ENCODE data around the gene CYBA.
"Not testable (repeated sequence)": the region's sequence is repeated elsewhere in the genome, so short reads cannot be mapped to it uniquely, and the experiment has no call there.

The CYBA gene

GRCh38 chr16:88681084-88681680, 30.3 kb upstream of the CYBA start:
- Mint-ChIP-seq H3K27me3 (no peaks in the 10 kb centered on the region), H3K36me3 (ENCODE audit: insufficient read depth) (peaks cover 36% of the 10 kb centered on the region), H3K4me3 (peak overlapping the region; percentile 51 to 80), H3K27ac (peak overlapping the region; percentile 76 to 94), H3K4me1 (ENCODE audit: low read depth in 2 of 2) (peaks cover 11 to 27% of the 10 kb centered on the region in 2 donors), H3K9me3 (no peaks in the 10 kb centered on the region)
- peak in 1 of 3 experiments; percentile 29 for DNase-seq
- peak; percentile 27 for ATAC-seq (replicated peaks)

- H3K27me3 Mint-ChIP-seq, result no peaks in the 10 kb centered on the region
- ATAC-seq (replicated peaks), result no peak
Observed at GRCh38 chr16:88680554-88681083, 29.8 kb upstream of the CYBA start.

DNA sequence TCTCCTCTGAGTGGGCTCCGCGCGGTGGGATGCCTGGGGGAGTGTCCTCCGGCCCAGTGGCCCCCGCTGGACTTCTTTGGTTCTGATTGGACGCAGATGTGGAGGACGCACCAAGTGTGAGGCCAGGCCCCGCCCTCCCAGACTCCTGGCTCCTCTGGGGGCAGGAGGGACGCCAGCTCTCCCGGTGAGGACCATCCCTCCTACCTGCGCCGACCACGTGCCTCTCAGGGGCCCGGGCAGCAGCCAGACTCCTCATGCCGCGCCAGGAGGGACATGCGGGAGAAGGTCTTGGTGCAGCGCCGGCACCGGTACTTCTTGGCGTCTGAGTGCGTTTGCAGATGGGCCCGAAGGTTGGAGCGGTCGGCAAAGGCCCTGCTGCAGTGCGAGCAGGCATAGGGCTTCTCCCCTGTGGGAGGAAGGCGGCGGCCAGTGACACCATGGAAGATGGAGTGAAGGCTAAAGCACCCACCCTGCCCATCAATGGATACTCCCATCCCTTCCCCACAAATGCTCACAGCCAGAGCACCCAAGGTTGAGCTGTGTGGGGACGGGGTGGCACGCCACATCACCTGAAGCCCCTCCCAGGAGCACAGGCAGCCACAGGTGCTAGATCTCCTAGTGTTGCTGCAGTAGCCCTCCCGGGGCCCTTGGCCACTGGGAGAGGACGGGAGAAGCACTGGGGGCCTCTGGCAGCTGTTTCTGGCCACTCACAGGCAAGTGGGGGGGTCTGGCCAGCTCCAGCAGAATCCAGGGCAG, 27.5 kb upstream of the CYBA start:
- ATAC-seq (replicated peaks) (no peak), DNase-seq (no peak)
- Mint-ChIP-seq H3K9me3 (no peaks in the 10 kb centered on the region), H3K4me3 (no peak overlapping the region), H3K4me1 (ENCODE audit: low read depth in 2 of 2) (peaks cover 11 to 23% of the 10 kb centered on the region in 2 donors), H3K27me3 (no peaks in the 10 kb centered on the region), H3K36me3 (ENCODE audit: insufficient read depth) (peaks cover 34% of the 10 kb centered on the region), H3K27ac (no peak overlapping the region)

More at GRCh38 chr16:88680554-88681083, 29.8 kb upstream of the CYBA start:
- Mint-ChIP-seq H3K4me1 (ENCODE audit: low read depth in 2 of 2) (peaks cover 11 to 27% of the 10 kb centered on the region in 2 donors), H3K4me3 (peak overlapping the region; percentile 51 to 80), H3K9me3 (no peaks in the 10 kb centered on the region), H3K36me3 (ENCODE audit: insufficient read depth) (peaks cover 34% of the 10 kb centered on the region), H3K27ac (peak overlapping the region; percentile 76 to 94)
- no peak for DNase-seq

DNA sequence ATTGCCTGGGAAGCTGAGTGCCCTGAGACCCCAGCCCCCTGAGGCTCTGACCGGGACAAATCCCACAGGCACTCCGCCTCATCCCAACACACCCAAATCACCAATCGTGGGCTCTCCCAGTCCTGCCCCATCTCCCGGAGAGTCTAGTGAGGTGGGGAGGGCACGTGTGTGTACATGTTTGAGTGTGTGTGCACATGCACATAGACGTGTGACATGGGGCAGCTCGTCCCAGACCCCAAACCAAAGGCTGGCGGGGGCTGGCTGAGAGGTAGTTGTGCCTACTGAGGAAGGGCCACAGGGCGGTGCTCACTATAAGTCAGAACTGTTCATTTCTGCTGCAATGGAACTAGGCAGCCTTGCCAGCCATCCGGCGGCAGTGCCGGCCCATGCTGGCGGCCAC, 26.9 kb upstream of the CYBA start:
- Mint-ChIP-seq H3K27me3 (no peaks in the 10 kb centered on the region), H3K36me3 (ENCODE audit: insufficient read depth) (peaks cover 30% of the 10 kb centered on the region), H3K4me1 (ENCODE audit: low read depth in 2 of 2) (peaks cover 11 to 22% of the 10 kb centered on the region in 2 donors), H3K27ac (peak overlapping the region in 1 of 2 donors; percentile 62), H3K9me3 (no peaks in the 10 kb centered on the region), H3K4me3 (no peak overlapping the region)
- no peak for ATAC-seq (replicated peaks)
- DNase-seq, result no peak

GRCh38 chr16:88676502-88677242, 25.8 kb upstream of the CYBA start:
- Mint-ChIP-seq H3K27me3 (no peaks in the 10 kb centered on the region), H3K36me3 (ENCODE audit: insufficient read depth) (peaks cover 26% of the 10 kb centered on the region)

DNA sequence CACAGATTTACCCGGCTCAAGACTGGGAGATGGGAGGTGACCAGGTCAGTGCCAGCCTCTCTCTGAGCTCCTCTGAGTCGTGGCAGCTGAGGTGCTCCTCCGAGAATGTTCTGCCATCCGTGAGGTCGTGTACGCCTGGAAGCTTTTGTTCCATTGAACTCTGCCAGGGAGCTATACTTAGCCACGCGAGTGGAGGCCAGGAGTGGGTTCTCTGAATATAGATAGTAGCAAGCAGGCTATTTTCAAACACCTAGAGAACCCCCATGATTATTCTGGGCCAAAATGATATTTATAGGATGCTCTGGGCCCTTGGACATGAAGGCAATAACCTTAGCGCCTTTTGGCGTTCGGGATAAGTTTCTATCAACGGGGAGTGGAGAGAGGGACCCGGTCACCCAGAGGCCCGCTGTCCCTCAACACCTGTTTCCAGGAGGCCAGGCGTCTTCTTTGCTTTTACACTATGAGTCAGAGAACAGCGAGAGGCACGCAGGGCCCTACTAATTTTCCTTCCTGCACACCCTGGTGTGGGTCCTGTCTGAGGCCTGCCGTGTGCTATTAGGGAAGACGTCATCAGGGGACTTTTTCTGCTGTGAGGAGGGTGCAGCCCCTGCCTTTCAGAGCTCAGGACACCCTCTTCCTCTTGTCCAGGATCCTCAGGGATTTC, 23.0 kb upstream of the CYBA start:
- DNase-seq (no peak), ATAC-seq (replicated peaks) (no peak)
- H3K36me3 Mint-ChIP-seq (ENCODE audit: insufficient read depth), result peaks cover 7% of the 10 kb centered on the region
- peak overlapping the region in 1 of 2 donors; percentile 31 for H3K27ac Mint-ChIP-seq
- no peaks in the 10 kb centered on the region for H3K27me3 Mint-ChIP-seq
- no peaks in the 10 kb centered on the region for H3K9me3 Mint-ChIP-seq
- peaks cover 0 to 4% of the 10 kb centered on the region in 2 donors for H3K4me1 Mint-ChIP-seq (ENCODE audit: low read depth in 2 of 2)
- H3K4me3 Mint-ChIP-seq, result no peak overlapping the region

More at GRCh38 chr16:88676502-88677242, 25.8 kb upstream of the CYBA start:
- ATAC-seq (replicated peaks), result no peak
- Mint-ChIP-seq H3K4me3 (no peak overlapping the region), H3K4me1 (ENCODE audit: low read depth in 2 of 2) (peaks cover 2 to 13% of the 10 kb centered on the region in 2 donors), H3K27ac (peak overlapping the region in 1 of 2 donors; percentile 62), H3K9me3 (no peaks in the 10 kb centered on the region)
- DNase-seq, result no peak

DNA sequence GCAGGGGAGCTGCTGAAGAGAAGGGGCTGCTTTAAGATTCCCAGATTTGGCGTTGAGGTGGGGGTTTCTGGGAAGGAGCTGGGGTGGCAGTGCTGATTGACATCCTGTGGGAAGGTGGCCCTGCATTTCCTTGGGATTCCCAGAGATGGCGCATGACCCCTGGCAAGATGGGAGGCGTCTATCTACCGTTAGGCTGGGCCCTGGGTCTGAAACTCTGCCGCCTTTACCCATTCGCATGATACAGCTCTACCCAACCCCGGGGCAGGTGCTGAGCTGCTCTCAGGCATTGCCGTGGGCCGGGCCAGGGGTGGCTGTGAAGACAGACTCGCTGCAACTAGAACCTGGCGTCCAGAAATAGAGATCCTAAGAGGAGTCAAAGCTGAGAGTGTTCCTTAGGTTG, 21.9 kb upstream of the CYBA start:
- ATAC-seq (replicated peaks), result no peak
- Mint-ChIP-seq H3K4me3 (no peak overlapping the region), H3K27ac (no peak overlapping the region), H3K36me3 (ENCODE audit: insufficient read depth) (peaks cover 4% of the 10 kb centered on the region), H3K27me3 (no peaks in the 10 kb centered on the region), H3K9me3 (no peaks in the 10 kb centered on the region), H3K4me1 (ENCODE audit: low read depth in 2 of 2) (peaks cover 0 to 9% of the 10 kb centered on the region in 2 donors)
- DNase-seq, result no peak

DNA sequence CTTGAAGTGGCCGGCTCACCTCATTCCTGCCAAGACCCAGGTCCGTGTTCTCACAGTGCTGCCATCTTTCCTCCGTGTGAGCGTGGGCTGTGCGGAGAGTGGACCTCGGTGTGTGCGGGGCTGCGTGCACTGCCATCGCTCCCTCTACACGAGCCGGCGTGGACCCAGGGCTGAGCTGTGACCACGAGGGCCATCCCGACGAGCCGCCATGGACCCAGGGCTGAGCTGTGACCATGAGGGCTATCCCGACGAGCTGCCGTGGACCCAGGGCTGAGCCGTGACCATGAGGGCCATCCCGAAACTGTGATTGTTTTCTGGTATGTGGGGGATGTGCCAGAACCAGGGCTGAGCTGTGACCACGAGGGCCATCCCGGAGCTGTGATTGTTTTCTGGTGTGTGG, 21.0 kb upstream of the CYBA start:
- H3K4me3 Mint-ChIP-seq, result no peak overlapping the region
- no peaks in the 10 kb centered on the region for H3K27me3 Mint-ChIP-seq
- H3K4me1 Mint-ChIP-seq (ENCODE audit: low read depth in 2 of 2), result peaks cover 0 to 9% of the 10 kb centered on the region in 2 donors
- no peak for DNase-seq
- no peak overlapping the region for H3K27ac Mint-ChIP-seq
- no peak for ATAC-seq (replicated peaks)
- H3K9me3 Mint-ChIP-seq, result no peaks in the 10 kb centered on the region
- H3K36me3 Mint-ChIP-seq (ENCODE audit: insufficient read depth), result peaks cover 2% of the 10 kb centered on the region

DNA sequence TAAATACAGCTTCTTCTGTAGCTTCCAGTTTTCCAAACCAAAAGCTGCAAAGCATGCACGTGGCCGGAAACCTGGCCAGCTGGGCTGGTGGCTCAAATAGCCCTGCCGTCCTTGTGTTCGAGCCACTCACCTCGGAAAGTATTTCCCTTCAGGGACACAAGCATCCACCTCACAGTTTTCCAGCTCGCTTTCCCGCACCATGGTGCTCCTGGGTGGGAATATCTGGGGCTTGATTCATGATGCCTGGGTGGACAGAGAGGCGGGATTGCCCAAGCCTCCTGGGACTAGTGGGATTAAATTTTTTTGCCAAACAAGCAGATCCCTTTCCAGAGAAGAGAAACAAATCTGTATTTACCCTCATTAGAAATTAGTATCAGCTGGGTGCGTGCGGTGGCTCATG, 19.1 kb upstream of the CYBA start:
- H3K27me3 Mint-ChIP-seq, result no peaks in the 10 kb centered on the region
- ATAC-seq (replicated peaks) (no peak), DNase-seq (no peak)
- no peak overlapping the region for H3K4me3 Mint-ChIP-seq
- H3K4me1 Mint-ChIP-seq (ENCODE audit: low read depth in 2 of 2), result peaks cover 0 to 9% of the 10 kb centered on the region in 2 donors
- no peak overlapping the region for H3K27ac Mint-ChIP-seq
- no peaks in the 10 kb centered on the region for H3K9me3 Mint-ChIP-seq
- no peaks in the 10 kb centered on the region for H3K36me3 Mint-ChIP-seq (ENCODE audit: insufficient read depth)

- not testable (repeated sequence) for H3K27ac Mint-ChIP-seq; H3K4me1 Mint-ChIP-seq (ENCODE audit: low read depth in 2 of 2); ATAC-seq (replicated peaks); H3K36me3 Mint-ChIP-seq (ENCODE audit: insufficient read depth); DNase-seq; H3K9me3 Mint-ChIP-seq; H3K4me3 Mint-ChIP-seq; H3K27me3 Mint-ChIP-seq
Observed at GRCh38 chr16:88669493-88669892, 18.6 kb upstream of the CYBA start.

DNA sequence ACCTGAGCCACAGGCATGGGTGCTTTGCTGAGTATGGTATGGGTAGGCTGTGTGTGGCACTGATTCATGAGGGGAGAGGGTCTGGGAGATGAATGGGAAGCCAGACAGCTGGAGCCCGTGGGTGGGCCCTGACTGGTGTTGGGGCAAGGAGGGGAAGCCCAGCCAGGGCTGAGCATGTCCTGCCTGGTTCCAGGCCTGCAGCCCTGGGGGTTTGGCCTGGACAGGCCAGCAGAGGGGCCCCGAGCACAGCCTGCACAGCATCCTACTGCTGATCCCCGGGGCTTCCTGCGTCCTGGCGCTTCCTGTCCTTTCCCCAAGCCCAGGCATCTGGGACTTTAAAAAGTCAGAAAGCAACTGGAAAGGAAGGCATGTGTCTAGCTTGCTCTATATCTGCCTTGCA, 16.6 kb upstream of the CYBA start:
- no peak for ATAC-seq (replicated peaks)
- Mint-ChIP-seq H3K4me1 (ENCODE audit: low read depth in 2 of 2) (peaks cover 0 to 5% of the 10 kb centered on the region in 2 donors), H3K4me3 (no peak overlapping the region), H3K27ac (no peak overlapping the region), H3K36me3 (ENCODE audit: insufficient read depth) (peaks cover 13% of the 10 kb centered on the region), H3K27me3 (no peaks in the 10 kb centered on the region), H3K9me3 (no peaks in the 10 kb centered on the region)
- no peak for DNase-seq

- no peak overlapping the region for H3K4me3 Mint-ChIP-seq
Observed at GRCh38 chr16:88665570-88665969, 14.7 kb upstream of the CYBA start.

DNA sequence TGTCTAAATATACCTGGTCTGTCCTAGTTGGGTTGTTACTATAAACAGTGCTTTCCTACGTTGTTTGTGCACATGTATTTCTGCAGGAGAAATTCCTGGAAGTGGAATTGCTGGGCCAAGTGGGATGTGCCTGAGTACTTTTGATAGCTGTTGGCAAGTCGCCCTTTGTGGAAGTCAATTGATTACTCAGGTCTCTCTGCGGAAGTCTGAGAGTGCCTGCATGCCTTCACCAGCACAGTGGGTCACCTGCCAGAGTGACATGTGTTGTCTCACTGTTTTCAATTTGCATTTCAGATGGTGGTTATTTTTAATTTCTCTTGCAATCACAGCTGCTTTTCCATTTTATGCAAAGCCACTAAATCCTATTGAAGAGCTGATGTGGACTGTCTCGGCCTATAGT, 14.3 kb upstream of the CYBA start:
- DNase-seq (no peak), ATAC-seq (replicated peaks) (no peak)
- Mint-ChIP-seq H3K36me3 (ENCODE audit: insufficient read depth) (peaks cover 16% of the 10 kb centered on the region), H3K4me3 (peak overlapping the region; percentile 21 to 38), H3K9me3 (no peaks in the 10 kb centered on the region), H3K4me1 (ENCODE audit: low read depth in 2 of 2) (peaks cover 6 to 12% of the 10 kb centered on the region in 2 donors), H3K27ac (no peak overlapping the region), H3K27me3 (no peaks in the 10 kb centered on the region)

More at GRCh38 chr16:88665570-88665969, 14.7 kb upstream of the CYBA start:
- Mint-ChIP-seq H3K4me1 (ENCODE audit: low read depth in 2 of 2) (peaks cover 6 to 12% of the 10 kb centered on the region in 2 donors), H3K27ac (no peak overlapping the region), H3K9me3 (no peaks in the 10 kb centered on the region), H3K27me3 (no peaks in the 10 kb centered on the region), H3K36me3 (ENCODE audit: insufficient read depth) (peaks cover 13% of the 10 kb centered on the region)
- ATAC-seq (replicated peaks), result no peak
- DNase-seq, result no peak

Data from effector memory CD8-positive, alpha-beta T cell (primary cell).